Activated T-cell treated with anti-CD3 and anti-CD28 coated beads for 1 hour (primary cell): ENCODE measurements around the gene CEP250.
"Not testable (repeated sequence)": the region's sequence is repeated elsewhere in the genome, so short reads cannot be mapped to it uniquely, and the experiment has no call there.

Source experiments
- DNase-seq: peaks from one replicate; pipeline ENCODE4 v3.0.0-alpha.2; 2020; ENCODE audit warnings: low read depth

The CEP250 gene

GRCh38 chr20:35492352-35492751, 37.0 kb downstream of the CEP250 start:
- no peak for DNase-seq

DNA sequence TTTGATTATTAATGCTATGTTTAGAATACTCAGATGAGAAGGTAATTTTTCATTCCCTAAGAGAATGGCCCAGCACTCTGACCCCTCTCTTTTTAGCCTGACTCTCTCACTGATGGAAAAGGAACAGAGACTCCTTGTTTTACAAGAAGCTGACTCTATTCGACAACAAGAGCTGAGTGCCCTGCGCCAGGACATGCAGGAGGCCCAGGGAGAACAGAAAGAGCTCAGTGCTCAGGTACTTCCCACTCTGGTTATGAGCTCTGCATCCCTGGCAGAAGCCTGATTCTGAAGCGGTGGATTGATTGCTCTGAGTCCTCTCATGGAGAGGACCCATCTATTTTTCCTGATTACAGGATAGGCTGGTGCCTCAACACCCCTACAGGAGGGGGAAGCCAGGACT, 41.1 kb downstream of the CEP250 start:
- DNase-seq = no peak

- DNase-seq = no peak
Observed at GRCh38 chr20:35497320-35497719, 41.9 kb downstream of the CEP250 start.

DNA sequence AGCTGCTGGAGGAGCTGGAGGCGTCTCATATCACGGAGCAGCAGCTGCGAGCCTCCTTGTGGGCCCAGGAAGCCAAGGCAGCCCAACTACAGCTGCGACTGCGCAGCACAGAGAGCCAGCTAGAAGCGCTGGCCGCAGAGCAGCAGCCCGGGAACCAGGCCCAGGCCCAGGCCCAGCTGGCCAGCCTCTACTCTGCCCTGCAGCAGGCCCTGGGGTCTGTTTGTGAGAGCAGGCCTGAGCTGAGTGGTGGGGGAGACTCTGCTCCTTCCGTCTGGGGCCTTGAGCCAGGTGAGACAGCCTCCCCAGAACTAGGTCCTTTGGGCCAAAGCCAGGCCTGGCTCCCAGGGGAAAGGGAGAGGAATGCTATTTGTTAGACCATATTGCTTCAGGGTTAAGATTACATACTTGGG, 42.4 kb downstream of the CEP250 start:
- DNase-seq = no peak

DNA sequence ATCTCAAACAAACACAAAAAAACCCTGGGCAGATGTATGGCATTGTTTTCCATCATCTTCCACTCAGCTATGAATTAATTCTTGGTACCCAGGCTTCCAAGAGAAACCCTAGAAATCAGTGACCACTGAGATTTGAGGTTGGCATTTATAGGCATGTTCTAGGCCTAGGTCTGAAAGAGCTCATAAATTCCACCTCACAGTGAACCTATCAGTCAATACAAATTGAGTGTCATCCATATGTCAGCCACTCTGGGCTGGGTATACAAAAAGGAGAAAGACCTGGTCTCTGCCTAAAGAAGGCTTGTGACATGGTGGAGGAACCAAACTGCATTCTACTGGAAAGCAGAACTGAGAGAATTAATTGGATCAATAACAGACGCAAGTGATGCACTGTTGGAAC, 43.9 kb downstream of the CEP250 start:
- no peak for DNase-seq

GRCh38 chr20:35502352-35502751, 47.0 kb downstream of the CEP250 start:
- no peak for DNase-seq

GRCh38 chr20:35503281-35503680, 47.9 kb downstream of the CEP250 start:
- no peak for DNase-seq

DNA sequence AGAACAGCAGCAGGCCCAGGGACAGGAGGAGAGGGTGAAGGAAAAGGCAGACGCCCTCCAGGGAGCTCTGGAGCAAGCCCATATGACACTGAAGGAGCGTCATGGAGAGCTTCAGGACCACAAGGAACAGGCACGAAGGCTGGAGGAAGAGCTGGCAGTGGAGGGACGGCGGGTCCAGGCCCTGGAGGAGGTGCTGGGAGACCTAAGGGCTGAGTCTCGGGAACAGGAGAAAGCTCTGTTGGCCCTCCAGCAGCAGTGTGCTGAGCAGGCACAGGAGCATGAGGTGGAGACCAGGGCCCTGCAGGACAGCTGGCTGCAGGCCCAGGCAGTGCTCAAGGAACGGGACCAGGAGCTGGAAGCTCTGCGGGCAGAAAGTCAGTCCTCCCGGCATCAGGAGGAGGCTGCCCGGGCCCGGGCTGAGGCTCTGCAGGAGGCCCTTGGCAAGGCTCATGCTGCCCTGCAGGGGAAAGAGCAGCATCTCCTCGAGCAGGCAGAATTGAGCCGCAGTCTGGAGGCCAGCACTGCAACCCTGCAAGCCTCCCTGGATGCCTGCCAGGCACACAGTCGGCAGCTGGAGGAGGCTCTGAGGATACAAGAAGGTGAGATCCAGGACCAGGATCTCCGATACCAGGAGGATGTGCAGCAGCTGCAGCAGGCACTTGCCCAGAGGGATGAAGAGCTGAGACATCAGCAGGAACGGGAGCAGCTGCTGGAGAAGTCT, 48.6 kb downstream of the CEP250 start:
- DNase-seq = no peak

DNA sequence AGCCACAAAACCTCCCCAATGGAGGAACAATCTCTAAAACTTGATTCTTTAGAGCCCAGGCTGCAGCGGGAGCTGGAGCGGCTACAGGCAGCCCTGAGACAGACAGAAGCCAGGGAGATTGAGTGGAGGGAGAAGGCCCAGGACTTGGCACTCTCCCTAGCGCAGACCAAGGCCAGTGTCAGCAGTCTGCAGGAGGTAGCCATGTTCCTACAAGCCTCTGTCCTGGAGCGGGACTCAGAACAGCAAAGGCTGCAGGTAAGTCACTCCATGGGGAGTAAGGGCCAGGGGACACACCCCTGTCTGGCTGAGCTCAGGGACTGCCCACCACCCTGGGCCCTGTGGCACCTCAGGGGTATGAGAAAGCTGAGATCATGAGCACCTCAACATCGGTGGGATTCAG, 49.4 kb downstream of the CEP250 start:
- no peak for DNase-seq

DNA sequence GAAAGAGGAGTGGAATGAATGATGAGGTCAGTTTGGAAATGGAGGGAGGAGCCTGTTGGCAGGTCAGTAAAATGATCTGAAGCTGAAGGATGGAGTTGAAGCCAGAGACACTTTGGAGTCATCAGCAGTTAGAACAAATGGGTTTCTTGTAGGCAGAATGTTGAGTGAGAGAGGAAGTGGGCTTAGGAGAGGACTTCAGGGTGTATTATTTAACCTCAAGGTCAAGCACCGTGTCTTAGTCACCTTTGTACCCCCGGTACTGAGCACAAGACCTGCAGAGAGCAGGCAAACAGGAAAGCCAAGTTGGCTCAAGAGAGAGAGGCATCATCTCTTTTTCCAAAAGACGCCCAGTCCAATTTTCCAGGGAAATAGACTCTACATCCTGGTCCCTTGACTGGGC, 50.8 kb downstream of the CEP250 start:
- no peak for DNase-seq

- no peak for DNase-seq
Observed at GRCh38 chr20:35506872-35507638, 51.7 kb downstream of the CEP250 start.

DNA sequence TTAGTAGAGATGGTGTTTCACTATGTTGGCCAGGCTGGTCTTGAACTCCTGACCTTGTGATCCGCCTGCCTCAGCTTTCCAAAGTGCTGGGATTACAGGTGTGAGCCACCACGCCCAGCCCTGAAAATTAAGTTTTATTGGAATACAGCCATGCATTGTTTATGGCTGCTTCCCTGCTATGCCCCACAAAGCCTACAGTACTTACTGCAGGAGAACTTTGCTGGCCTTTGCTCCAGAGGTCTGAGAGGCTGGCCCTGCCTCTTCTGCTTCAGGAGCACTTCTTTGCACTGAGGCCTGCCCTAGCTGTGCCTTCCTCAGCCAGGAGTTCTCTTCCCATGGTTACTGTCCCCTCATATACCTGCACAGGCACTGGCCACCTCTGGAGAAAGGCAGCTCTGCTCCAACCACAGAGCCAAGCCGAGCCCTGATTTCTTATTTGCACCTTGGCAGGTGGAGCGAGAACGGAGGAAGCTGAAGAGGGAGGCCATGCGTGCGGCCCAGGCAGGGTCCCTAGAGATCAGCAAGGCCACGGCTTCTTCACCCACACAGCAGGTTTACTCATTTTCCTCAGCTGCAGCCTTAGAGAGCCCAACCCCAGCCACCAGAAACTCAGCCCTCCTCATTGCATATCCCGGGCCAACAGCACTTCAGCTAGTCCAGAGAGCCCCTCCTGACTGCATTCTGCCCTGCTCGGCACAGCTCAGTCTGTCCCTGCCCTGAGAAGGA, 53.3 kb downstream of the CEP250 start:
- DNase-seq = no peak

- no peak for DNase-seq
Observed at GRCh38 chr20:35510951-35511735, 55.7 kb downstream of the CEP250 start.

DNA sequence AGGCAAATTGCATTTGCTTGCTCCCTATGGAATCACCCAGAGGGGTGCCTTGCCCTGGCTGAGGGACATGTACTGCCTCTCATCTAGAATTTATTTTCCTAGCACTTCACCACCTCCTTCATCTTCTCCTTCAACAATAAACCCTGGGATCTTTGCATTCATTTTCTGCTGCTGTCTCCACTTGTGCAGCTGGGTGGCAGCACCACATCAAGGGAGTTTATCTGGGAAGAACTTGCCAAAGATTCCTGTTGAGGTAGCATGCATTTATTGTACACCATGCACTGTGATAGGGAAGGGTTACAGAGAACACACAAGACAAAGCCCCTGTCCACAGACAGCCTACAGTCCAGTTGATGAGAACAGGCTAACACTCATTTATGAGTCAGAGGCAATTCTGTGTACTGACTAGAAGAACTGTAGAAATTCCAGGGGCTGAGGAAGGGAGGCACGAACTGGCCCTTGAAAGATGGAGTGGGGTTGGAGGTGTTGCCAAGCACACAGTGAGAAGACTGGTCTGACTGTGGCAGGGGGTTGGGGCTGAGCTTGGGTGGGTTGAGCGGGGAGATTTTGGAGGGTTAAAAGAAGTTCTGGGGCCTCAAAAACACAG, 56.5 kb downstream of the CEP250 start:
- no peak for DNase-seq

GRCh38 chr20:35514371-35514932, 59.1 kb downstream of the CEP250 start:
- DNase-seq = no peak

DNA sequence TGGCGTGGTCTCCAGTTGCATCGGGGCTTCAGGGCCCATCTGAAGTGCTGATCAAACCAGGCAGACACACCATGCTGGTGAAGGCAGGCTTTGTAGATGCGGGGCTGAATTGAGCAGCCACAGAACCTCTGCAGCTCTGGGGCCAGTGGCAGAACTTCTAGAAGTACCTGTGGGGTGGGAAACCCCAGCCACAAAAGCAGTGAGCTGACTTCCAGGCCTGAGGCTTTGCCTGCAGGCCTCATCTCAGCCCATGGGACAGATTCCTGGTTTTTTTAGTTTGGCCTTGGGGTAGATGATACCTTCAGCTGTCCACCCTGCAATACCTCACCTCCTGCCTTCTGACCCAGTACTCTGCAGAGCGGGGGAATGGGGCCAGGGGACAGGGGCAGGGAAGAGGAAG, 59.9 kb downstream of the CEP250 start:
- DNase-seq = no peak

- DNase-seq = no peak
Observed at GRCh38 chr20:35515949-35516645, 60.7 kb downstream of the CEP250 start.

GRCh38 chr20:35517125-35517524, 61.7 kb downstream of the CEP250 start:
- no peak for DNase-seq

DNA sequence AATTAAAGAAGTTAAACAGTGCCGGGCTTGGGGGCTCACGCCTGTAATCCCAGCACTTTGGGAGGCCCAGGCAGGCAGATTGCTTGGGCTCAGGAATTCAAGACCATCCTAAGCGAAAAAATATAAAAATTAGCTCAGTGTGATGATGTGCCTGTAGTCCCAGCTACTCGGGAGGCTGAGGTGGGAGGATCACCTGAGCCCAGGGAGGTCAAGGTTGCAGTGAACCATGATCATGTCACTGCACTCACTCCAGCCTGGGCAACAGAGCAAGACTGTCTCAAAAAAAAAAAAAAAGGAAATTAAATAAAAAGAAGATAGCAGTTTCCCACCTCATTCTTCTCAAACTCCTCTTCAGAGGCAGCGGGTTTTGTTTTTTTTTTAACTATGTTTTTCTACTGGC, 62.4 kb downstream of the CEP250 start:
- DNase-seq = not testable (repeated sequence)

DNA sequence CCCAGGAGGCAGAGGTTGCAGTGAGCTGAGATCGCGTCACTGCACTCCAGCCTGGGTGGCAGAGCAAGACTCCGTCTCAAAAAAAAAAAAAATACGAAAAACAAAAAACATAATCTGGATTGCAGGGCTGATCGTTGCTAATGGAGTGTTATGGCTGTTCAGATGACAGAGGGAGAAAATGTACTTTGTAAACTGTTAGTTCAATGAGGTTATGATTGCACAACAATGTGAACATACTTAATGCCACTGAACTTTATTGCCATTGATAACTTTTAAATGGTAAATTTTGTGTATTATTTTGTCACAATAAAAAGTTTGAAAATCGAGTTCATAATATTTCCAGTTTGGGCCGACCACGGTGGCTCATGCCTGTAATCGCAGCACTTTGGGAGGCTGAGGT, 63.6 kb downstream of the CEP250 start:
- DNase-seq = no peak
